Mesenchymal stem cell (in vitro differentiated cells and primary cell): ENCODE data around the gene PTPN20.

Source experiments
- DNase-seq: peaks from one replicate; pipeline ENCODE4 v3.0.0-alpha.2; 2013
- H2AFZ ChIP-seq: one replicate; pipeline ENCODE4 v1.6.1; 2013; ENCODE audit warnings: low read depth, mild to moderate bottlenecking, control low read depth, inconsistent platforms, low read length, moderate library complexity
- H2AK5ac ChIP-seq: 2 replicates; pipeline ENCODE4 v1.6.1; 2013; ENCODE audit warnings: low read length, moderate library complexity, mild to moderate bottlenecking, inconsistent platforms; ENCODE audit not compliant: severe bottlenecking
- H2BK120ac ChIP-seq: one replicate; pipeline ENCODE4 v1.6.1; 2013; ENCODE audit warnings: low read depth, mild to moderate bottlenecking, inconsistent platforms, low read length, moderate library complexity
- H2BK12ac ChIP-seq, 2 experiments: one replicate each; pipeline ENCODE4 v1.6.1; 2013; ENCODE audit warnings: inconsistent platforms in 2 of 2, low read length in 2 of 2, mild to moderate bottlenecking in 2 of 2, moderate library complexity in 2 of 2, control low read depth in 1 of 2
- H2BK15ac ChIP-seq: one replicate; pipeline ENCODE4 v1.6.1; 2013; ENCODE audit warnings: mild to moderate bottlenecking, low read depth, inconsistent platforms; ENCODE audit not compliant: poor library complexity, severe bottlenecking
- H2BK5ac ChIP-seq: 2 replicates; pipeline ENCODE4 v1.6.1; 2013; ENCODE audit warnings: low read depth, mild to moderate bottlenecking, low read length, control low read depth, inconsistent platforms; ENCODE audit not compliant: poor library complexity, severe bottlenecking
- H3K14ac ChIP-seq, 2 experiments: one replicate each; pipeline ENCODE4 v1.6.1; 2013; ENCODE audit warnings: inconsistent platforms in 2 of 2, low read length in 2 of 2, control low read depth in 1 of 2, mild to moderate bottlenecking in 1 of 2, moderate library complexity in 1 of 2
- H3K18ac ChIP-seq, 2 experiments: one replicate each; pipeline ENCODE4 v1.6.1; 2013; ENCODE audit warnings: inconsistent platforms in 2 of 2, low read length in 2 of 2, control low read depth in 1 of 2, low read depth in 1 of 2, mild to moderate bottlenecking in 1 of 2
- H3K23ac ChIP-seq, 2 experiments: one replicate each; pipeline ENCODE4 v1.6.1; 2013; ENCODE audit warnings: inconsistent platforms in 2 of 2, low read length in 2 of 2, mild to moderate bottlenecking in 2 of 2, moderate library complexity in 2 of 2, control low read depth in 1 of 2
- H3K27ac ChIP-seq: 2 replicates; pipeline ENCODE4 v1.5.1; 2013; ENCODE audit warnings: mild to moderate bottlenecking, moderate library complexity, low read length, control low read depth, inconsistent platforms; ENCODE audit not compliant: poor library complexity, severe bottlenecking
- H3K27me3 ChIP-seq, 2 experiments: 2 replicates each; pipeline versions ENCODE4 v1.6.1 to v1.7.0; 2013; ENCODE audit warnings: low read length in 2 of 2, mild to moderate bottlenecking in 2 of 2, moderate library complexity in 2 of 2, control low read depth in 1 of 2, inconsistent platforms in 1 of 2; ENCODE audit not compliant: control insufficient read depth in 1 of 2, insufficient read depth in 1 of 2
- H3K36me3 ChIP-seq, 2 experiments: 2 replicates each; pipeline versions ENCODE4 v1.6.1 to v1.7.0; 2013; ENCODE audit warnings: low read length in 2 of 2, control low read depth in 1 of 2, inconsistent platforms in 1 of 2, low read depth in 1 of 2, mild to moderate bottlenecking in 1 of 2; ENCODE audit not compliant: insufficient read depth in 2 of 2, control insufficient read depth in 1 of 2
- H3K4ac ChIP-seq, 2 experiments: one replicate each; pipeline ENCODE4 v1.6.1; 2013; ENCODE audit warnings: inconsistent platforms in 2 of 2, low read length in 2 of 2, mild to moderate bottlenecking in 2 of 2, moderate library complexity in 2 of 2, control low read depth in 1 of 2, low read depth in 1 of 2
- H3K4me1 ChIP-seq: 2 replicates; pipeline ENCODE4 v1.6.1; 2013; ENCODE audit warnings: low read depth, low read length, control low read depth; ENCODE audit not compliant: control insufficient read depth, insufficient read depth
- H3K4me2 ChIP-seq: 2 replicates; pipeline ENCODE4 v1.6.1; 2013; ENCODE audit warnings: low read length, mild to moderate bottlenecking, inconsistent platforms; ENCODE audit not compliant: poor library complexity, severe bottlenecking
- H3K4me3 ChIP-seq, 2 experiments: 2 replicates each; pipeline versions ENCODE4 v1.5.1 to v1.7.0; 2013; ENCODE audit warnings: low read length in 2 of 2, mild to moderate bottlenecking in 2 of 2, control low read depth in 1 of 2, low read depth in 1 of 2; ENCODE audit not compliant: insufficient read depth in 1 of 2
- H3K79me1 ChIP-seq: replicated peaks from 2 replicates; pipeline ENCODE4 v1.6.1; 2013; ENCODE audit warnings: mild to moderate bottlenecking, control low read depth, low read length, inconsistent platforms; ENCODE audit not compliant: poor library complexity, severe bottlenecking
- H3K9ac ChIP-seq: 2 replicates; pipeline ENCODE4 v1.7.0; 2013; ENCODE audit warnings: mild to moderate bottlenecking, low read length, moderate library complexity
- H3K9me3 ChIP-seq: 2 replicates; pipeline ENCODE4 v1.7.0; 2013; ENCODE audit warnings: mild to moderate bottlenecking, low read length; ENCODE audit not compliant: control insufficient read depth
- H4K8ac ChIP-seq: one replicate; pipeline ENCODE4 v1.6.1; 2013; ENCODE audit warnings: inconsistent platforms, mild to moderate bottlenecking, low read length, moderate library complexity
- H4K91ac ChIP-seq: one replicate; pipeline ENCODE4 v1.6.1; 2013; ENCODE audit warnings: mild to moderate bottlenecking, low read length, inconsistent platforms
- WGBS: methylation state at CpG from one replicate; pipeline ENCODE4 v1.1.7; 2013; ENCODE audit warnings: mixed read lengths; 5-methylcytosine and 5-hydroxymethylcytosine counted together

Gene PTPN20

DNA sequence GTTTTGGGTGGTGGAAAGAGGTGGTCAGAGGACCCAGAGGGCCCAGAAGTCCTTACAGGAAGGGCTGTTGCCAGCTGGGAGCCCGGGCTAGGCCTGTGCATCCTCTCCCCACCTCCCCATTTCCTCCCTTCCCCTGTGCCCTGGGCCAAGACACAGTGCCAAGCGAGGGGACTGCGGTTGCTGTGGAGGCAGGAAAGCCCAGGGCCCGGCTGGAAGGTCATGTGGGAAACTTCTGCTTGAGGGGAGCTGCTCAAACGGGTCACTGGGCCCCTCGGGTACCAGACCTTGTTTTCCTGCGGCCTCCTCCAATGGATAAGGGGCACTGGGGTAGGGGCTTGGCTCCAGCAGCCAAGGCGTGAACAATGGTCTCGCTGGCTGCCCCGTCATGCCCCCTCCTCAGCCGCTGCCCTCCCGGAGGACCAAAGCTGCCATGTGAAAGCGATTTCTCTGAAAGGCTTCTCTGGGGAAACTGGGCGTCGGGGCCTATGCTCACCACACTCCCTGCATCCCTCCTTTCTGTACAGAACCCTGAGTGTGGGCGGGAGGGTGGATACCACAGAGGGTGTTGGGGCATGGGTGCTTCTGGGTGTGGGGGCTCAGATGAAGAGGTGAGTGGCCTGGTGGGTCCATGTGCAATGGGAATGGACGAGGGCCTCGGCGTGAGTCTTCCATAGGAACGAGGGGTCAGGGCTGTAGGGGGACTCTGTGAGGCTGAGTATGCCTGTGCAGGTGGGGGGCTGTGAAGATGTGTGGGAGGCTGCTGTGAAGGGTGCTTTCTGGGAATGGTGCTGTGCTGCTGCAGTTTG is 135.3 kb downstream of the PTPN20 start:
- Histone ChIP-seq H3K23ac (no peak overlapping the region), H3K27me3 (peaks cover 0 to 11% of the 10 kb centered on the region in 2 experiments), H3K27ac (no peak overlapping the region), H3K4me1 (no peaks in the 10 kb centered on the region), H2AFZ (no peak overlapping the region), H3K36me3 (no peaks in the 10 kb centered on the region), H2AK5ac (no peak overlapping the region), H2BK120ac (no peak overlapping the region), H3K4me2 (no peak overlapping the region), H4K8ac (no peak overlapping the region), H3K4me3 (no peak overlapping the region), H3K79me1 (no peaks in the 10 kb centered on the region), H3K18ac (no peak overlapping the region), H4K91ac (no peak overlapping the region), H3K4ac (no peak overlapping the region), H2BK12ac (no peak overlapping the region), H3K9me3 (no peaks in the 10 kb centered on the region), H2BK5ac (no peak overlapping the region), H3K9ac (no peak overlapping the region), H2BK15ac (no peak overlapping the region), H3K14ac (no peak overlapping the region)
- 83% methylated on average over 14 of the region's 20 CpGs for WGBS
- DNase-seq: no peak

DNA sequence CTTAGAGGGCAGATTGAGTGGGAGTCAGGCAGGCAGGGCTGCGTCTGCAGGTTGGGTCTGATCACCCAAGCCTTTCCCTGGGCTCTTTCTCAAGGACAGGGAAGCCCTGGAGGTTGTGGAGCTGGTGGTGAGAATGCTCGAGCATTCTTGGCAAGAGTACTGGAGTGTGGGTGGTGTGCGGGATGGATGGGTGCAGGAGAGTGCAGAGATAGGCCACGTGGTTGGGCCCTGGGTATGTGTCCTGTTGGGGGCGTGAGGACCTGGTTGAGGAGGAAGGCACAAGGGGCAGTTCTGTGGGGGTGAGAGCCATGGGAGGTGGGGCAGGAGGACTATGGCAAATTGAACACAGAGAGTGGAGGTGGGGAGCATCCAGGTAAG is 135.9 kb downstream of the PTPN20 start:
- H2BK120ac ChIP-seq: no peak overlapping the region
- 76% methylated on average over 5 of the region's 5 CpGs for WGBS
- no peak overlapping the region for H3K4me2 ChIP-seq
- no peak overlapping the region for H3K23ac ChIP-seq
- H3K18ac ChIP-seq: no peak overlapping the region
- H4K8ac ChIP-seq: no peak overlapping the region
- no peak for DNase-seq
- no peaks in the 10 kb centered on the region for H3K79me1 ChIP-seq
- H3K9me3 ChIP-seq: no peaks in the 10 kb centered on the region
- H4K91ac ChIP-seq: no peak overlapping the region
- no peaks in the 10 kb centered on the region for H3K4me1 ChIP-seq
- H2BK15ac ChIP-seq: no peak overlapping the region
- H3K4ac ChIP-seq: no peak overlapping the region
- no peaks in the 10 kb centered on the region for H3K36me3 ChIP-seq
- no peak overlapping the region for H2BK12ac ChIP-seq
- no peak overlapping the region for H3K14ac ChIP-seq
- H3K4me3 ChIP-seq: no peak overlapping the region
- no peak overlapping the region for H2BK5ac ChIP-seq
- no peak overlapping the region for H3K9ac ChIP-seq
- no peak overlapping the region for H2AFZ ChIP-seq
- peaks cover 0 to 11% of the 10 kb centered on the region in 2 experiments for H3K27me3 ChIP-seq
- no peak overlapping the region for H3K27ac ChIP-seq
- no peak overlapping the region for H2AK5ac ChIP-seq

DNA sequence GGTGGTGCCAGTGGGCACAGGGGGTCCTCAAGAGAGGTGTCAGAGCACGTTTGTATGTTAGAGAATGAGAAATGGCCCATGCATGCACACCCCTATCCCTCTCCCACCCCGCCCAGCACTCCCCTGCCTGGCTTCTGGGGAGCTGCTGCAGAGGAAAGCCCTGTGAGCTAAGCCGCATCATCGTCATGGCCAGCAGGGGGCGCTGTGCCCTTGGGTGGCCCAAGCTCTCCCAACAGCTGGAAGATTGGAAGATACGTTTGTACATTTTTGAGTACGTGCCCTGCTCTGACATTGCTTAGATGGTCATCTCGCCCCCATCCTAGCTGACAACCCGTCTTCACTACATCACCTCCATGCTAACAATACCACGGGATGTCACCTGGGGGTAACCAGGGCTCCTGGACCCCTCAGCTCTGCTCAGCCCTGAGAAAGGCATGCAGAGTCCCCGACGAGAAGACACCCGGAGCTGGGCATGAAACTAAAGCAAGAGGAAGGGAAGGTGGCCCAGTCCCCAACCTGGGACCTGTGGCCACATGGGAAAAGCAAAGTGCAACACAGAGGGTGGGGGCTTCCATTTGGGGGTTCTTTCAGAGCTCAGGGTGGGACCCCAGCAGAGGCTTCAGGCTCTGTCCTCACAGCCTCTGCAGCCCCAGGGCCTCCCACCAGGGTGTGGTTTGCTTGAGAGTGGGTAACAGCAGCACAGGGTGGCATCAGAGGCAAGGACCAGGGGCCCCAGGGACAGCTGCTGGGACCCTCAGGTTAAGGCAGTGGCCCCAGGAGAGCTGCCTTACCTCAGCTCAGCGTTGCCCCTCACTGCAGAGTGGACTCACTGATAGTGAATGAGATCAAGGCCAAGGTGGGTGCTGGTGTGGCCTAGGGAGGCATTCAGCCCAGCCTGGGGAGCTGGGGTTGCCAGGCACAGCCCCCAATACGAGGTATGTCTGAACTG is 136.6 kb downstream of the PTPN20 start:
- Histone ChIP-seq H3K27me3 (peaks cover 0 to 11% of the 10 kb centered on the region in 2 experiments), H3K36me3 (no peaks in the 10 kb centered on the region), H4K8ac (no peak overlapping the region), H3K4me3 (no peak overlapping the region), H2BK120ac (no peak overlapping the region), H3K9me3 (no peaks in the 10 kb centered on the region), H3K79me1 (no peaks in the 10 kb centered on the region), H3K4ac (no peak overlapping the region), H2BK5ac (no peak overlapping the region), H3K27ac (no peak overlapping the region), H3K4me2 (no peak overlapping the region), H2BK12ac (no peak overlapping the region), H3K9ac (no peak overlapping the region), H2AFZ (no peak overlapping the region), H3K18ac (no peak overlapping the region), H2AK5ac (no peak overlapping the region), H3K23ac (no peak overlapping the region), H3K4me1 (no peaks in the 10 kb centered on the region), H3K14ac (no peak overlapping the region), H4K91ac (no peak overlapping the region), H2BK15ac (no peak overlapping the region)
- DNase-seq: peak; percentile 30
- WGBS: 41% methylated on average over 13 of the region's 15 CpGs

DNA sequence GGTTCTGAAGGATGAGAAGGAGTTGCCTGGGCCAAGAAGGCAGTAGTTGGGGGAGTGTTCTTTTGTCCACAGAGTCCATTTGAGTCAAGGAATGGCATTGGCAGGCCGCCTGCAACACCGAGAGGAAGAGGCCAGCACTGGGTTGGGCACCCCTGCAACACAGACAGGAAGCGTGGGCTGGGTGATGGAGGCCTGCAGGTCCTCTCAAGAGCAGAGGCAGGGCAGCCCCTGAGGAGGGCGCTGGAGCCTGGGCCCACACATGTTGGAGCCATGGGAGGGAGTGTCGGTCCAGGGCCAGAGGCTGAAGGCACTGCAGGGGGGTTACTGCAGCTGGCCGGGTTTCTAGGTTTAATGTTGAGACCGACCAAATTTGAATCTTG is 137.3 kb downstream of the PTPN20 start:
- Histone ChIP-seq H2BK5ac (no peak overlapping the region), H4K91ac (no peak overlapping the region), H3K4ac (no peak overlapping the region)

More for the DNA sequence above, 137.3 kb downstream of the PTPN20 start:
- Histone ChIP-seq H2AFZ (no peak overlapping the region), H3K79me1 (no peaks in the 10 kb centered on the region), H3K4me2 (no peak overlapping the region), H3K27me3 (peaks cover 0 to 11% of the 10 kb centered on the region in 2 experiments), H2BK12ac (no peak overlapping the region), H3K4me3 (no peak overlapping the region), H3K18ac (no peak overlapping the region), H2BK120ac (no peak overlapping the region), H3K9me3 (no peaks in the 10 kb centered on the region), H2BK15ac (no peak overlapping the region), H3K27ac (no peak overlapping the region), H3K23ac (no peak overlapping the region), H4K8ac (no peak overlapping the region), H2AK5ac (no peak overlapping the region), H3K14ac (no peak overlapping the region), H3K4me1 (no peaks in the 10 kb centered on the region), H3K36me3 (no peaks in the 10 kb centered on the region), H3K9ac (no peak overlapping the region)
- DNase-seq: no peak
- WGBS: 81% methylated on average over 7 of the region's 7 CpGs
